ENCODE data around the gene HERC2. TPM values are rescaled to one million over a fixed set of nuclear protein-coding genes. Genes with fewer than 3 reads are reported as not detected.

Gene HERC2
- polyA plus RNA-seq, 1 of the 3 experiments (the other 2 are of a cell fraction) = 22.3 TPM

DNA sequence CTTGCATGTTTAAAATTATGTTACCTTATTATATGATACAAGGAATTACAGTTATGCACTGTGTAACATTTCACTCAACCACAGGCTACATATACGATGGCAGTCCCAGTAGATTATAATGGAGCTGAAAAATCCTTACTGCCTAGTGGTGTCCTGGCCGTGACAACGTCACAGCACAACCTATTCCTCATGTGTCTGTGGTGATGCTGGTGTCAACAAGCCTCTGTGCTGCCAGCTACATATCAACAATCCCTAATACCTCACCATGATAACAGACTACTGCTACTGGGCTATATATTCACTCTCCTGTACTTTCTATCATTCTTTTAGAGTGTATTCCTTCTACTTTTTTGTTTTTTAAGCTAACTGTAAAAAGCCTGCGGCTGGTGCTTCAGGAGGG is 142.7 kb downstream of the HERC2 start (continued):
- TF ChIP-seq IRF3 (IDR thresholded peaks at IDR 0.05; ENCODE audit: low read depth, low read length) = no peak
- TF ChIP-seq CHD2 (IDR thresholded peaks at IDR 0.05; ENCODE audit: low read length, partially characterized antibody) = no peak
- no peak for TF ChIP-seq USF2 (IDR thresholded peaks at IDR 0.05; ENCODE audit: borderline replicate concordance, low read depth, low read length)
- TF ChIP-seq TCF12 (IDR thresholded peaks at IDR 0.05) = no peak

DNA sequence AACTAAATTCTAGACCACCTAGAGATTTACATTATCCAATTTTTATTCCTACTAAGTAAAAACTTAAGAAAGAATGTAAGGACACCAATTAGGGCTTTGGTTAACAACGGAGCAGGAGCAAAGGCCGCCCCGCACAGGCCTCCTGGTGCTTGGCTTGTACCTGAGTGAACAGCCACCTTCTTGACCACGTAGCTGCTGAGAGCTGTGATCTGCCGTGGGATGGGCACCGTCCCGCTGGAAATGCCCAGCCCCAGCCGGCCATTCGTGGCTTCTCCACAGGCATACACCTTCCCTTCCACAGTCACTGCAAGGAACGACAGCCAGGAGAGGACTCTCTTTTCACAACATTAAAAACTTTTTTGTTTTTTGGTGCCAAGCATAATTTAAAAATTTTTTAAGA is 143.3 kb downstream of the HERC2 start:
- Histone ChIP-seq H3K79me2 (ENCODE audit: insufficient read depth) (no peaks in the 10 kb centered on the region), H3K4me1 (ENCODE audit: control insufficient read depth in 1 of 2, insufficient read depth in 2 of 2, low read depth in 1 of 2, low read length in 1 of 2) (peaks cover 0 to 3% of the 10 kb centered on the region in 2 experiments; a peak in 1 of 4 replicates), H3K4me3 (ENCODE audit: low read depth in 2 of 2, low read length in 1 of 2) (no peak overlapping the region), H3K27ac (ENCODE audit: low read depth in 2 of 2, low read length in 1 of 2) (no peak overlapping the region), H3K4me2 (no peak overlapping the region), H3K27me3 (ENCODE audit: insufficient read depth) (no peaks in the 10 kb centered on the region), H3F3A (replicated peaks; ENCODE audit: insufficient read depth) (no peaks in the 10 kb centered on the region), H3K9me3 (no peaks in the 10 kb centered on the region), H3K36me3 (replicated peaks in 1 of 2; ENCODE audit: control insufficient read depth in 1 of 2, insufficient read depth in 2 of 2, low read length in 1 of 2) (peaks cover 27 to 74% of the 10 kb centered on the region in 2 experiments), H2AFZ (ENCODE audit: low read depth) (no peak overlapping the region), H3K9ac (no peak overlapping the region), H4K20me1 (ENCODE audit: insufficient read depth) (no peaks in the 10 kb centered on the region), H3K9me2 (no peaks in the 10 kb centered on the region)
- no peak for DNase-seq
- TF ChIP-seq IRF3 (IDR thresholded peaks at IDR 0.05; ENCODE audit: low read depth, low read length) = no peak
- TF ChIP-seq JUND (IDR thresholded peaks at IDR 0.05) = no peak
- CTCF ChIA-PET = interaction anchor here (0.8 to 2.1 kb wide), 4 partner anchors 12 to 16 kb away, joined by 3 to 4 read pairs (median 4); no protein-coding TSS in a partner anchor
- POLR2A ChIA-PET = no interaction called here
- WGBS (ENCODE audit: low lambda C conversion rate) = 93% methylated on average over 10 of the region's 10 CpGs

DNA sequence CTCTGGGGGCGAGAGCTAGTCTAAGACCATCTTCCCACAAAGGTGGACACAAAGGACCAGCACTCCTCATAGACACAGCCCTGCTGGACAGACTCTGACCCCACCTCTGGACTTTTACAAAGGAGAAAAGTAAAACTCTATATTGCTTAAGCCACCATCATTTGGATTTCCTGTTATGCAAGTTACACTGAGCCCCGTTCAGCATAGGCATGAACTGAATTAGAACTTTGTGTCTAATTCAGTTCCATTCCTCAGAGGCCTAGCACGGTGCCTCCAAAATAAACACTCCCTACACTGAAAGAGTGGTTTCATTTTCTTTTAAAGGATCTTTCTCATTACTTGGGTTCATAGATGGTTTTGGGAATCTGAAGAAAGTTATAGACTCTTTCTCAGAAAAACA is 143.7 kb downstream of the HERC2 start:
- peaks cover 0 to 3% of the 10 kb centered on the region in 2 experiments; a peak in 1 of 4 replicates for H3K4me1 ChIP-seq (ENCODE audit: control insufficient read depth in 1 of 2, insufficient read depth in 2 of 2, low read depth in 1 of 2, low read length in 1 of 2)
- H3K79me2 ChIP-seq (ENCODE audit: insufficient read depth) = no peaks in the 10 kb centered on the region
- POLR2A ChIA-PET = no interaction called here
- H3K36me3 ChIP-seq (replicated peaks in 1 of 2; ENCODE audit: control insufficient read depth in 1 of 2, insufficient read depth in 2 of 2, low read length in 1 of 2) = peaks cover 27 to 74% of the 10 kb centered on the region in 2 experiments
- no peak overlapping the region for H2AFZ ChIP-seq (ENCODE audit: low read depth)
- WGBS (ENCODE audit: low lambda C conversion rate) = 98% methylated on average over 3 of the region's 3 CpGs
- no peaks in the 10 kb centered on the region for H3K27me3 ChIP-seq (ENCODE audit: insufficient read depth)
- CTCF ChIA-PET = interaction anchor here (0.8 to 1.1 kb wide), 3 partner anchors 9 to 15 kb away, joined by 3 read pairs; no protein-coding TSS in a partner anchor
- no peaks in the 10 kb centered on the region for H3K9me3 ChIP-seq
- no peak overlapping the region for H3K4me3 ChIP-seq (ENCODE audit: low read depth in 2 of 2, low read length in 1 of 2)
- no peak for TF ChIP-seq TAF1 (IDR thresholded peaks at IDR 0.05; ENCODE audit: borderline replicate concordance, low read depth, low read length)
- TF ChIP-seq CTCF (IDR thresholded peaks at IDR 0.05) = no peak
- TF ChIP-seq USF2 (IDR thresholded peaks at IDR 0.05; ENCODE audit: borderline replicate concordance, low read depth, low read length) = no peak
- TF ChIP-seq FOSL2 (IDR thresholded peaks at IDR 0.05; ENCODE audit: borderline replicate concordance, low read depth) = no peak
- H3K9ac ChIP-seq = no peak overlapping the region
- no peaks in the 10 kb centered on the region for H3K9me2 ChIP-seq
- no peaks in the 10 kb centered on the region for H4K20me1 ChIP-seq (ENCODE audit: insufficient read depth)
- no peak overlapping the region for H3K4me2 ChIP-seq
- H3K27ac ChIP-seq (ENCODE audit: low read depth in 2 of 2, low read length in 1 of 2) = no peak overlapping the region
- H3F3A ChIP-seq (replicated peaks; ENCODE audit: insufficient read depth) = no peaks in the 10 kb centered on the region
- DNase-seq = no peak

All from SK-N-SH (cell line).